HG02610 (cell line): ENCODE results near the gene RPS17.
"Not testable (repeated sequence)": the region's sequence is repeated elsewhere in the genome, so short reads cannot be mapped to it uniquely, and the experiment has no call there.

Experiments
- ATAC-seq: cut with Tn5 transposase; IDR thresholded peaks from one replicate; pipeline ENCODE4 v1.9.1; 2021; ENCODE audit warnings: mild to moderate bottlenecking, moderate library complexity; ENCODE audit not compliant: unreplicated experiment

RPS17 gene

GRCh38 chr15:82530006-82530405 is 10.3 kb downstream of the RPS17 start:
- ATAC-seq = no peak

- not testable (repeated sequence) for ATAC-seq
These were observed 26.7 kb downstream of the RPS17 start for GRCh38 chr15:82513587-82513986.

- ATAC-seq = not testable (repeated sequence)
These were observed 32.6 kb downstream of the RPS17 start for GRCh38 chr15:82507693-82508092.

- ATAC-seq = not testable (repeated sequence)
These were observed 33.2 kb downstream of the RPS17 start for GRCh38 chr15:82507087-82507486.

GRCh38 chr15:82505842-82506241 is 34.4 kb downstream of the RPS17 start:
- ATAC-seq = not testable (repeated sequence)

- ATAC-seq = not testable (repeated sequence)
These were observed 36.2 kb downstream of the RPS17 start for GRCh38 chr15:82504074-82504473.

- ATAC-seq = peak; percentile 42
These were observed 37.4 kb downstream of the RPS17 start for GRCh38 chr15:82502700-82503339.

- not testable (repeated sequence) for ATAC-seq
These were observed 39.5 kb downstream of the RPS17 start for GRCh38 chr15:82500772-82501171.

- not testable (repeated sequence) for ATAC-seq
These were observed 42.3 kb downstream of the RPS17 start for GRCh38 chr15:82497978-82498377.

GRCh38 chr15:82488250-82488649 is 52.0 kb downstream of the RPS17 start:
- not testable (repeated sequence) for ATAC-seq

- not testable (repeated sequence) for ATAC-seq
These were observed 53.2 kb downstream of the RPS17 start for GRCh38 chr15:82487045-82487444.
